ENCODE results near the gene GPR183.

Gene GPR183

DNA sequence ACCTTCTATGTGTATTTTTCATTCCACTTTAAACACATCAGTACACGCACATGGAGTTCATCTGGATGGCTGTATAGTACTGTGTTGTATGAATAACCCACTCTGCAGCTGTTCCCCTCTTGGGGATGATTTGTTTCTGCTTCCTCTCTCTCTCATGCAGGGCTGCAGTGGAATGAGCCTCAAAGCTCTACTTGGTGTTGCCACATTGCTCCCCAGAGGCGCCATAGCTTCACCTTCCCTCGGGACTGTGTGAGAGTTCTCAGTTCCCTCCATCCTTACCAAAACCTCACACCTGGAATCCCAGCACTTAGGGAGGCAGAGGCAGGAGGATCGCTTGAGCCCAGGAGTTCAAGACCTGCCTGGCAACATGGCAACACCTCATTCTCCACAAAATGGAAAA is 28.4 kb upstream of the GPR183 start:
- DNase-seq (ENCODE audit: insufficient read length) (no peak), FAIRE-seq (peak; percentile 92)
- TF ChIP-seq POLR2AphosphoS5 (IDR thresholded peaks at IDR 0.05; ENCODE audit: low read depth, low read length), result no peak
- no peak for TF ChIP-seq TAF1 (IDR thresholded peaks at IDR 0.05; ENCODE audit: borderline replicate concordance, low read depth, low read length)
- TF ChIP-seq POLR2A (IDR thresholded peaks at IDR 0.05; ENCODE audit: low read depth, low read length), result no peak

GRCh38 chr13:99335087-99335486 is 27.9 kb upstream of the GPR183 start:
- no peak for TF ChIP-seq POLR2A (IDR thresholded peaks at IDR 0.05; ENCODE audit: low read depth, low read length)
- TF ChIP-seq TAF1 (IDR thresholded peaks at IDR 0.05; ENCODE audit: borderline replicate concordance, low read depth, low read length), result no peak
- no peak for TF ChIP-seq POLR2AphosphoS5 (IDR thresholded peaks at IDR 0.05; ENCODE audit: low read depth, low read length)
- DNase-seq (ENCODE audit: insufficient read length), result no peak
- FAIRE-seq, result no peak

DNA sequence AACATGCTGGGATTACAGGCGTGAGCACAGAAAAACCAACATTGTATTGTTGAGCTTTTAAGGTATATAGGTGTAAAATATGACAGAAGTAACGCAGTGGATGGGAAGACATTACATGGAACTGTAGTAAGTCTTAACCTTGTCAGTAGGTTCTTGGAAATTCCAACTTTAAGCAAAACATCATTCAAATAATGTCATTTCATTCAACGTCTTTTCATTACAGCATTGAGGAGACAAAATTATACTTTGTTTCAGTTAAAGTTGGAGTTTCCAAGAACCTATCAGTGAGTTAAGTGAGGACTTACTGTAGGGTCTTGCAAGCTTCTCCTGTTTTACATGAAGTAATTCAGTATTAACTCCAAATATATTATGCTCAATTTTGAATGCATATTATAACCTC is 27.0 kb upstream of the GPR183 start:
- DNase-seq (ENCODE audit: insufficient read length) (no peak), FAIRE-seq (no peak)
- TF ChIP-seq TAF1 (IDR thresholded peaks at IDR 0.05; ENCODE audit: borderline replicate concordance, low read depth, low read length), result no peak
- no peak for TF ChIP-seq POLR2AphosphoS5 (IDR thresholded peaks at IDR 0.05; ENCODE audit: low read depth, low read length)
- TF ChIP-seq POLR2A (IDR thresholded peaks at IDR 0.05; ENCODE audit: low read depth, low read length), result no peak

DNA sequence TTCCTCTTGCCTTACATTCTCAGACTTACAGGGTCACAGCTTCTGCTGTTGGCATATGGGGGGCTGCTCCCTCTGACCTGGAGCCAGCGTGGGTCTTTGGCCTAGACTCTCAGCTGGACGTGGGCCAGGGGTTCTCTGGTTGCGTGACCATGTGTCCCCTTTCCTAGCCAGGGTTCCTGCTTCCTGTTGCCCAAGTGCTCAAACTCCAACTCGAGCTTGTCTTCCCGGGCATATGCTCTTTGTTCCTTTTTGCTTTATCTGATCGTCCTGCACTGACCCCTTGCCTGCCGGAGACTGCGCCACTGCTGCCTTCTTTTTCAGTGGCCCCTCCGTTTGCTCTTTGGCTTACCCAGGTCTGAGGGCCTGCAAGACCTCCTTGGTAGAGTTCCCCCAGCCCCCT is 25.3 kb upstream of the GPR183 start:
- peak; percentile 67 for FAIRE-seq
- DNase-seq (ENCODE audit: insufficient read length), result no peak
- no peak for TF ChIP-seq POLR2A (IDR thresholded peaks at IDR 0.05; ENCODE audit: low read depth, low read length)
- no peak for TF ChIP-seq POLR2AphosphoS5 (IDR thresholded peaks at IDR 0.05; ENCODE audit: low read depth, low read length)
- no peak for TF ChIP-seq TAF1 (IDR thresholded peaks at IDR 0.05; ENCODE audit: borderline replicate concordance, low read depth, low read length)

GRCh38 chr13:99331881-99332293 is 24.7 kb upstream of the GPR183 start:
- no peak for DNase-seq (ENCODE audit: insufficient read length)
- TF ChIP-seq POLR2AphosphoS5 (IDR thresholded peaks at IDR 0.05; ENCODE audit: low read depth, low read length) (no peak), POLR2A (IDR thresholded peaks at IDR 0.05; ENCODE audit: low read depth, low read length) (no peak), TAF1 (IDR thresholded peaks at IDR 0.05; ENCODE audit: borderline replicate concordance, low read depth, low read length) (no peak)
- no peak for FAIRE-seq

DNA sequence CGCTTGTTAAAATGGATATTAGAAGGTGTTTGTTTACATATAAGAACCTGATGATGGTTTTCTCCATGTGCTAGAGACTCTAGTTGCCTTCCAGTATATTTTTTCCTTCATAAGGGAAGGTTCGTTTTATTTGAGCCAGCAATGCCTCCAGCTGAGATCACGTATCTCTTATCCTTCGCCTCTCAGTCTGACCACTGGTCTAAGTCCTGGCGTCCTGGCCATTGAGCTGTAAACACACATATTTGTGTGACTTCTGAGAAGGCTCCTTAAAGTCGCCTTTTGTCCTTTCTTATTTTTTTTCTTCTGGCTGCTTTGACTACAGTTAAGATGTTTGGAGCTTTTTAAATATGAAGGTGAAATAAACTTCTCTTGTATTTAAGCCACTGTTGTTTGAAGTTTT is 23.7 kb upstream of the GPR183 start:
- DNase-seq (ENCODE audit: insufficient read length) (no peak), FAIRE-seq (no peak)
- TF ChIP-seq POLR2AphosphoS5 (IDR thresholded peaks at IDR 0.05; ENCODE audit: low read depth, low read length) (no peak), TAF1 (IDR thresholded peaks at IDR 0.05; ENCODE audit: borderline replicate concordance, low read depth, low read length) (no peak), POLR2A (IDR thresholded peaks at IDR 0.05; ENCODE audit: low read depth, low read length) (no peak)

DNA sequence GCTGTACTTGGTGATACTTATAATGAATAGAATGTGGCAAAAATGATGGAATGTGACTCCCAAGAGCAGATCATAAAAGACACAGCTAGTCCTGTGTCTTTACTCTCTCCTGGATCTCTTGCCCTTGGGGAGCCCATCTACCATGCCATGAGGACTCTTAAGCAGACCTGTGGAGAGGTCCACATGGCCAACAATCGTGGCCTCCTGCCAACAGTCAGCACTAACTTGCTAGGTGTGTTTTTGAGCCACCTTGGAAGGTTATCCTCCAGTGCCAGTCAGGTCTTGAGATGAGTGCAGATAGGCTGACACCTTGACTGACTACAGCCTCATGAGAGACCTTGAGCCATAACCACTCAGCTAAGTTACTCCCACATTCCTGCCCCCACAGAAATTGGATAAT is 22.3 kb upstream of the GPR183 start:
- TF ChIP-seq POLR2A (IDR thresholded peaks at IDR 0.05; ENCODE audit: low read depth, low read length) (no peak), TAF1 (IDR thresholded peaks at IDR 0.05; ENCODE audit: borderline replicate concordance, low read depth, low read length) (no peak), POLR2AphosphoS5 (IDR thresholded peaks at IDR 0.05; ENCODE audit: low read depth, low read length) (no peak)
- FAIRE-seq (no peak), DNase-seq (ENCODE audit: insufficient read length) (no peak)

GRCh38 chr13:99327761-99328160 is 20.6 kb upstream of the GPR183 start:
- FAIRE-seq (no peak), DNase-seq (ENCODE audit: insufficient read length) (no peak)
- TF ChIP-seq POLR2A (IDR thresholded peaks at IDR 0.05; ENCODE audit: low read depth, low read length), result no peak
- TF ChIP-seq TAF1 (IDR thresholded peaks at IDR 0.05; ENCODE audit: borderline replicate concordance, low read depth, low read length), result no peak
- TF ChIP-seq POLR2AphosphoS5 (IDR thresholded peaks at IDR 0.05; ENCODE audit: low read depth, low read length), result no peak

- FAIRE-seq, result no peak
These were observed 19.9 kb upstream of the GPR183 start for GRCh38 chr13:99327126-99327525.

DNA sequence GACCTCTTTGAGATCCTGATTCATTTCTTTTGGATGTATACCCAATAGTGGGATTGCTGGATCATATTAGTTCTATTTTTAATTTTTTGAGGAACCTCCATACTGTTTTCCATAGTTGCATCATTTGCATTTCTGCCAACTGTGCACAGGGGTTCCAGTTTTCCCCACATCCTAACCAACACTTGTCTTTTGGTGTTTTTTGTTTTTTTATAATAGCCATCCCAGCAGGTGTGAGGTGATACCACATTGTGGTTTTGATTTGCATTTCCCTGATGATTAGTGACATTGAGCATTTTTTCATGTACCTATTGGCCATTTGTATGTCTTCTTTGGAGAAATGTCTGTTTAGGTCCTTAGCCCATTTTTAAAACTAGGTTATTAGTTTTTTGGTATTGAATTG is 18.8 kb upstream of the GPR183 start:
- FAIRE-seq, result peak; percentile 44
- TF ChIP-seq POLR2A (IDR thresholded peaks at IDR 0.05; ENCODE audit: low read depth, low read length) (no peak), POLR2AphosphoS5 (IDR thresholded peaks at IDR 0.05; ENCODE audit: low read depth, low read length) (no peak), TAF1 (IDR thresholded peaks at IDR 0.05; ENCODE audit: borderline replicate concordance, low read depth, low read length) (no peak)
- DNase-seq (ENCODE audit: insufficient read length), result no peak

More at GRCh38 chr13:99327126-99327525, 19.9 kb upstream of the GPR183 start:
- TF ChIP-seq TAF1 (IDR thresholded peaks at IDR 0.05; ENCODE audit: borderline replicate concordance, low read depth, low read length) (no peak), POLR2A (IDR thresholded peaks at IDR 0.05; ENCODE audit: low read depth, low read length) (no peak), POLR2AphosphoS5 (IDR thresholded peaks at IDR 0.05; ENCODE audit: low read depth, low read length) (no peak)
- no peak for DNase-seq (ENCODE audit: insufficient read length)

DNA sequence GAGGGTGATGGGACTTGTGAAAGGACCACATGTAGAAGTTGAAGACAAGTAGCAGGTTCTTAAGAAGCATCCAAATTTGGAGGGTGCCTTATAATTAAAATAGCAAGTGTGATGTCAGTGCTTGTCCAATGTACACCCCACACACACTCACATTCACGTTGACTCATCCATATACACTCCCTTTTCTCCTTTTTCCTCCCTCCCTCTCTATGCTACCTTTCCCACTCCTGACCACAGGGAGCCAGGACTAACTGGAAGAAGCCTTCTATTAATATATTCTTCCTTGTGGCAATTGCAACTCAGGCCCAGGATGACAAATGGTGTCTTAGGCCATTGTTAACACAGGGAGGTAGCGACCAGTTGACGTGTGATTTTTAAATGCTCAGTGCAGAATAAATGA is 16.3 kb upstream of the GPR183 start:
- FAIRE-seq (peak; percentile 62), DNase-seq (ENCODE audit: insufficient read length) (no peak)
- TF ChIP-seq TAF1 (IDR thresholded peaks at IDR 0.05; ENCODE audit: borderline replicate concordance, low read depth, low read length) (no peak), POLR2AphosphoS5 (IDR thresholded peaks at IDR 0.05; ENCODE audit: low read depth, low read length) (no peak), POLR2A (IDR thresholded peaks at IDR 0.05; ENCODE audit: low read depth, low read length) (no peak)

GRCh38 chr13:99322297-99323103 is 15.3 kb upstream of the GPR183 start:
- DNase-seq (ENCODE audit: insufficient read length), result peak; percentile 27
- peak; percentile 95 for FAIRE-seq
- no peak for TF ChIP-seq TAF1 (IDR thresholded peaks at IDR 0.05; ENCODE audit: borderline replicate concordance, low read depth, low read length)
- TF ChIP-seq POLR2A (IDR thresholded peaks at IDR 0.05; ENCODE audit: low read depth, low read length), result no peak
- TF ChIP-seq POLR2AphosphoS5 (IDR thresholded peaks at IDR 0.05; ENCODE audit: low read depth, low read length), result no peak

All from GM12892 (cell line).